ENCODE data around the gene ZSWIM8. TPM values are rescaled to one million over a fixed set of nuclear protein-coding genes. Genes with fewer than 3 reads are reported as not detected.
"Not testable (repeated sequence)": the region's sequence is repeated elsewhere in the genome, so short reads cannot be mapped to it uniquely, and the experiment has no call there.

The ZSWIM8 gene
- total RNA-seq, 6 experiments from 2014 or later: 52.2 to 107 (median 77.5) TPM

- peaks cover 0 to 34% (median 9%) of the 10 kb centered on the region in 4 donors for H3K4me1 ChIP-seq
- H3K27ac ChIP-seq: peak overlapping the region; percentile 76 to 90 (median 78)
- H3K9me3 ChIP-seq: no peaks in the 10 kb centered on the region
- ATAC-seq: peak; percentile 29 to 43 (median 36)
- TF ChIP-seq CTCF (IDR thresholded peaks at IDR 0.05) (no peak), POLR2A (IDR thresholded peaks at IDR 0.05) (no peak)
- intact Hi-C loops (cut with DNase I): no loop called here
- H3K27me3 ChIP-seq: no peaks in the 10 kb centered on the region
- DNase-seq: no peak
- 0% methylated on average over 2 of the region's 2 CpGs for WGBS (ENCODE audit: insufficient coverage, low coverage, low lambda C conversion rate, missing lambda C conversion rate)
- H3K36me3 ChIP-seq: peaks cover 0 to 30% (median 16%) of the 10 kb centered on the region in 4 donors
- H3K4me3 ChIP-seq: peak overlapping the region; percentile 84 to 96 (median 94)
These were observed 1.1 kb downstream of the ZSWIM8 start for GRCh38 chr10:73786512-73786885.

GRCh38 chr10:73787031-73787800, 1.8 kb downstream of the ZSWIM8 start:
- DNase-seq; ATAC-seq; intact Hi-C loops (cut with DNase I); H3K9me3 ChIP-seq; H3K27me3 ChIP-seq: not testable (repeated sequence)
- H3K27ac ChIP-seq: peak overlapping the region in 2 of 3 donors; percentile 76 to 78
- H3K36me3 ChIP-seq: peaks cover 0 to 37% (median 22%) of the 10 kb centered on the region in 4 donors
- H3K4me1 ChIP-seq: peaks cover 0 to 34% (median 9%) of the 10 kb centered on the region in 4 donors
- peak overlapping the region; percentile 84 to 96 (median 94) for H3K4me3 ChIP-seq
- WGBS (ENCODE audit: insufficient coverage, low coverage, low lambda C conversion rate, missing lambda C conversion rate): 84% methylated on average over 11 of the region's 21 CpGs

- 81% methylated on average over 9 of the region's 17 CpGs for WGBS (ENCODE audit: insufficient coverage, low coverage, low lambda C conversion rate, missing lambda C conversion rate)
- intact Hi-C loops (cut with DNase I): no loop called here
- no peak for DNase-seq
- no peaks in the 10 kb centered on the region for H3K27me3 ChIP-seq
- no peak for ATAC-seq
- TF ChIP-seq CTCF (IDR thresholded peaks at IDR 0.05): no peak
- no peak for TF ChIP-seq POLR2A (IDR thresholded peaks at IDR 0.05)
- H3K9me3 ChIP-seq: no peaks in the 10 kb centered on the region
- peaks cover 0 to 56% (median 36%) of the 10 kb centered on the region in 4 donors for H3K36me3 ChIP-seq
- H3K4me1 ChIP-seq: peaks cover 0 to 22% (median 7%) of the 10 kb centered on the region in 4 donors
- no peak overlapping the region for H3K4me3 ChIP-seq
- H3K27ac ChIP-seq: no peak overlapping the region
These were observed 3.7 kb downstream of the ZSWIM8 start for GRCh38 chr10:73788864-73789658.

GRCh38 chr10:73789659-73790055, 4.3 kb downstream of the ZSWIM8 start:
- intact Hi-C loops (cut with DNase I): no loop called here
- H3K4me1 ChIP-seq: peaks cover 0 to 20% (median 7%) of the 10 kb centered on the region in 4 donors
- no peak for DNase-seq
- peaks cover 0 to 62% (median 41%) of the 10 kb centered on the region in 4 donors for H3K36me3 ChIP-seq
- no peaks in the 10 kb centered on the region for H3K27me3 ChIP-seq
- WGBS (ENCODE audit: insufficient coverage, low coverage, low lambda C conversion rate, missing lambda C conversion rate): 100% methylated on average over 1 of the region's 10 CpGs
- ATAC-seq: no peak
- H3K27ac ChIP-seq: no peak overlapping the region
- TF ChIP-seq CTCF (IDR thresholded peaks at IDR 0.05): no peak
- TF ChIP-seq POLR2A (IDR thresholded peaks at IDR 0.05): no peak
- no peaks in the 10 kb centered on the region for H3K9me3 ChIP-seq
- no peak overlapping the region for H3K4me3 ChIP-seq
